HEK293 (cell line): ENCODE results near the gene RPS24.

ENCODE experiments used
- HOXD13 ChIP-seq: sonication (generic); formaldehyde crosslinking; IDR thresholded peaks from 2 replicates; pipeline ENCODE4 v1.8.0; 2022; ENCODE audit warnings: missing genetic modification reagents, borderline replicate concordance
- IKZF3 ChIP-seq: fragments of 450-650 bp; IDR thresholded peaks from 2 replicates; pipeline ENCODE4 v1.5.0; 2018; ENCODE audit warnings: missing biosample characterization, mild to moderate bottlenecking, missing genetic modification characterization, moderate library complexity
- KLF7 ChIP-seq: fragments of 450-650 bp; formaldehyde crosslinking; IDR thresholded peaks from 2 replicates; pipeline ENCODE4 v1.5.1; 2016; ENCODE audit warnings: missing biosample characterization, missing genetic modification characterization, borderline replicate concordance
- OVOL3 ChIP-seq: fragments of 450-650 bp; formaldehyde crosslinking; IDR thresholded peaks from 2 replicates; pipeline ENCODE4 v1.5.1; 2016; ENCODE audit warnings: missing biosample characterization, missing genetic modification characterization
- YY1 ChIP-seq: fragments of 450-650 bp; formaldehyde crosslinking; IDR thresholded peaks from 2 replicates; pipeline ENCODE4 v1.5.1; 2018; ENCODE audit warnings: missing biosample characterization, missing genetic modification characterization
- ZFP37 ChIP-seq: fragments of 450-650 bp; formaldehyde crosslinking; IDR thresholded peaks from 2 replicates; pipeline ENCODE4 v1.5.1; 2016; ENCODE audit warnings: missing biosample characterization, missing genetic modification characterization
- ZNF112 ChIP-seq: fragments of 450-650 bp; formaldehyde crosslinking; IDR thresholded peaks from 2 replicates; pipeline ENCODE4 v1.5.0; 2017; ENCODE audit warnings: missing biosample characterization, missing genetic modification characterization
- ZNF169 ChIP-seq: fragments of 450-650 bp; formaldehyde crosslinking; IDR thresholded peaks from 2 replicates; pipeline ENCODE4 v1.5.1; 2016; ENCODE audit warnings: missing biosample characterization, missing genetic modification characterization
- ZNF302 ChIP-seq: fragments of 450-650 bp; formaldehyde crosslinking; IDR thresholded peaks from 2 replicates; pipeline ENCODE4 v1.5.1; 2016; ENCODE audit warnings: missing biosample characterization, missing genetic modification characterization, low read depth
- ZNF311 ChIP-seq: fragments of 450-650 bp; formaldehyde crosslinking; IDR thresholded peaks from 2 replicates; pipeline ENCODE4 v1.5.1; 2017; ENCODE audit warnings: missing biosample characterization, missing genetic modification characterization, borderline replicate concordance
- ZNF433 ChIP-seq: fragments of 450-650 bp; formaldehyde crosslinking; IDR thresholded peaks from 2 replicates; pipeline ENCODE4 v1.5.1; 2016; ENCODE audit warnings: missing biosample characterization, missing genetic modification characterization, low read depth
- ZNF501 ChIP-seq: fragments of 450-650 bp; formaldehyde crosslinking; IDR thresholded peaks from 2 replicates; pipeline ENCODE4 v1.5.1; 2016; ENCODE audit warnings: missing biosample characterization, missing genetic modification characterization
- ZNF510 ChIP-seq: fragments of 450-650 bp; formaldehyde crosslinking; IDR thresholded peaks from 2 replicates; pipeline ENCODE4 v1.5.1; 2018; ENCODE audit warnings: mild to moderate bottlenecking, missing genetic modification characterization, missing biosample characterization; ENCODE audit not compliant: insufficient replicate concordance
- ZNF514 ChIP-seq: fragments of 450-650 bp; formaldehyde crosslinking; IDR thresholded peaks from 2 replicates; pipeline ENCODE4 v1.5.1; 2016; ENCODE audit warnings: missing biosample characterization, missing genetic modification characterization
- ZNF548 ChIP-seq: fragments of 450-650 bp; formaldehyde crosslinking; IDR thresholded peaks from 2 replicates; pipeline ENCODE4 v1.5.1; 2016; ENCODE audit warnings: missing biosample characterization, missing genetic modification characterization
- ZNF623 ChIP-seq: fragments of 450-650 bp; formaldehyde crosslinking; IDR thresholded peaks from 2 replicates; pipeline ENCODE4 v1.5.1; 2016; ENCODE audit warnings: missing biosample characterization, missing genetic modification characterization
- ZNF654 ChIP-seq: fragments of 450-650 bp; formaldehyde crosslinking; IDR thresholded peaks from 2 replicates; pipeline ENCODE4 v1.5.1; 2016; ENCODE audit warnings: low read depth, missing biosample characterization, missing genetic modification characterization
- ZNF76 ChIP-seq: fragments of 450-650 bp; formaldehyde crosslinking; IDR thresholded peaks from 2 replicates; pipeline ENCODE4; 2016; ENCODE audit warnings: low read depth, missing biosample characterization, missing genetic modification characterization, borderline replicate concordance
- ZNF768 ChIP-seq: fragments of 450-650 bp; formaldehyde crosslinking; IDR thresholded peaks from 2 replicates; pipeline ENCODE4 v1.5.1; 2018; ENCODE audit warnings: missing biosample characterization, mild to moderate bottlenecking, missing genetic modification characterization
- ZNF776 ChIP-seq: fragments of 450-650 bp; formaldehyde crosslinking; IDR thresholded peaks from 2 replicates; pipeline ENCODE4 v1.5.0; 2017; ENCODE audit warnings: missing biosample characterization, missing genetic modification characterization, borderline replicate concordance
- ZNF837 ChIP-seq: fragments of 450-650 bp; formaldehyde crosslinking; IDR thresholded peaks from 2 replicates; pipeline ENCODE4 v1.5.1; 2016; ENCODE audit warnings: missing biosample characterization, missing genetic modification characterization
- ZNF843 ChIP-seq: fragments of 450-650 bp; formaldehyde crosslinking; IDR thresholded peaks from 2 replicates; pipeline ENCODE4 v1.5.1; 2016; ENCODE audit warnings: missing biosample characterization, missing genetic modification characterization
- ZSCAN16 ChIP-seq: fragments of 450-650 bp; formaldehyde crosslinking; IDR thresholded peaks from 2 replicates; pipeline ENCODE4 v1.5.1; 2016; ENCODE audit warnings: missing biosample characterization, missing genetic modification characterization
- ZSCAN30 ChIP-seq: fragments of 450-650 bp; IDR thresholded peaks from 2 replicates; pipeline ENCODE4 v1.5.1; 2018; ENCODE audit warnings: missing biosample characterization, mild to moderate bottlenecking, missing genetic modification characterization, moderate library complexity
- TF ChIP-seq, protein P1 (sequence below): fragments of 450-650 bp; formaldehyde crosslinking; IDR thresholded peaks from 2 replicates; pipeline ENCODE4 v1.5.1; 2016; ENCODE audit warnings: missing biosample characterization, missing genetic modification characterization
- TF ChIP-seq, protein P2 (sequence below): fragments of 450-650 bp; formaldehyde crosslinking; IDR thresholded peaks from 2 replicates; pipeline ENCODE4 v1.5.1; 2016; ENCODE audit warnings: missing biosample characterization, missing genetic modification characterization
- TF ChIP-seq, protein P3 (sequence below): fragments of 450-650 bp; formaldehyde crosslinking; IDR thresholded peaks from 2 replicates; pipeline ENCODE4 v1.5.1; 2016; ENCODE audit warnings: missing biosample characterization, missing genetic modification characterization
- TF ChIP-seq, protein P4 (sequence below): fragments of 450-650 bp; formaldehyde crosslinking; IDR thresholded peaks from 2 replicates; pipeline ENCODE4 v1.5.1; 2016; ENCODE audit warnings: missing biosample characterization, missing genetic modification characterization, borderline replicate concordance

Gene RPS24

DNA sequence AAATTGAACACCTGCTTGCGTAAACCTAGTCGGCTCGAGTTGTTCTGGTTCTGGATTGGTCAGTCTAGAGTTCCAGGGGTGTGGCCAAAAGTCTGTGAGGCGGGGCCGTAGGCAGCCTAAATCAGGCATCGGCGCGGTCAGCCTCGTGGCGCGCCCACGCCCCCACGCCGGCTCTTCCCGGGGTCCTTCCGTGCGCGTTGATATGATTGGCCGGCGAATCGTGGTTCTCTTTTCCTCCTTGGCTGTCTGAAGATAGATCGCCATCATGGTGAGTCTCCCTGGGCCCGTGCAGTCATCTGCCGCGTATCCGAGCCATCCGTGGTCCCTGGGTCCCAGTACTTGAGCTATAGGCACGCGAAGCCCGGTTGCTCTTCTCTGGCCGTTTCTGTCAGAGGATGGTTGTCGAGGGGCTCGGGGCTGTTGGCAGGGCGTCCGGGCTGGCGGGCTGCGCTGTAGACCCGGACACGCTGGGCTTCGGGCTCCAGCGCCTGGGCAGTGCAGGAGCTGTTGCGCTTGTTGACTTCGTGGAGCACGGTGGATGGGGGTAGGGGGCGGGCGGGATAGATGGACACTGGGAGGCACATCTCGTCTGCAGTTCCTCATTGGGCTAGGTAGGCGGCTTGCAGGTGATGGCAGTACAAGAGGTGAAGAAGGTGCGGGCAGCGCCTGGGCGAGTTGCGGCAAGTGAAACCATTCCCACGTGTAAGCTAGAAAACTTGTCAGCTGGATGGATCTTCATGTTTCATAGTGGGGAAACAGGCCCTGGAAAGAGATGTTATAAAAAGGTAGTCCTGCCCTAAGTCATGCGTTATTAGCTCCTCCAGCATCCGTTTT lies at the start of gene RPS24 (continued):
- no peak for TF ChIP-seq ZNF510 (tag by site-specific recombination)
- TF ChIP-seq, protein P1, sequence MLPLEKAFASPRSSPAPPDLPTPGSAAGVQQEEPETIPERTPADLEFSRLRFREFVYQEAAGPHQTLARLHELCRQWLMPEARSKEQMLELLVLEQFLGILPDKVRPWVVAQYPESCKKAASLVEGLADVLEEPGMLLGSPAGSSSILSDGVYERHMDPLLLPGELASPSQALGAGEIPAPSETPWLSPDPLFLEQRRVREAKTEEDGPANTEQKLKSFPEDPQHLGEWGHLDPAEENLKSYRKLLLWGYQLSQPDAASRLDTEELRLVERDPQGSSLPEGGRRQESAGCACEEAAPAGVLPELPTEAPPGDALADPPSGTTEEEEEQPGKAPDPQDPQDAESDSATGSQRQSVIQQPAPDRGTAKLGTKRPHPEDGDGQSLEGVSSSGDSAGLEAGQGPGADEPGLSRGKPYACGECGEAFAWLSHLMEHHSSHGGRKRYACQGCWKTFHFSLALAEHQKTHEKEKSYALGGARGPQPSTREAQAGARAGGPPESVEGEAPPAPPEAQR = no peak
- TF ChIP-seq ZSCAN30 = peak; percentile 76
- TF ChIP-seq ZNF169 = no peak
- TF ChIP-seq HOXD13 (CRISPR knock-in tag) = no peak
- no peak for TF ChIP-seq ZNF311 (tag by site-specific recombination)
- TF ChIP-seq OVOL3 = 0 out of 2 replicates have a peak, but pooled peaks have one; percentile 32
- TF ChIP-seq ZNF548 (tag by site-specific recombination) = no peak
- no peak for TF ChIP-seq ZNF514
- no peak for TF ChIP-seq ZSCAN16
- TF ChIP-seq ZNF843 (tag by site-specific recombination) = 0 out of 2 replicates have a peak, but pooled peaks have one; percentile 65
- peak; percentile 63; the same call in 1 of the 2 replicates for TF ChIP-seq KLF7
- no peak for TF ChIP-seq IKZF3 (tag by site-specific recombination)
- no peak for TF ChIP-seq ZNF837
- TF ChIP-seq ZNF302 (tag by site-specific recombination) = no peak
- TF ChIP-seq, protein P2, sequence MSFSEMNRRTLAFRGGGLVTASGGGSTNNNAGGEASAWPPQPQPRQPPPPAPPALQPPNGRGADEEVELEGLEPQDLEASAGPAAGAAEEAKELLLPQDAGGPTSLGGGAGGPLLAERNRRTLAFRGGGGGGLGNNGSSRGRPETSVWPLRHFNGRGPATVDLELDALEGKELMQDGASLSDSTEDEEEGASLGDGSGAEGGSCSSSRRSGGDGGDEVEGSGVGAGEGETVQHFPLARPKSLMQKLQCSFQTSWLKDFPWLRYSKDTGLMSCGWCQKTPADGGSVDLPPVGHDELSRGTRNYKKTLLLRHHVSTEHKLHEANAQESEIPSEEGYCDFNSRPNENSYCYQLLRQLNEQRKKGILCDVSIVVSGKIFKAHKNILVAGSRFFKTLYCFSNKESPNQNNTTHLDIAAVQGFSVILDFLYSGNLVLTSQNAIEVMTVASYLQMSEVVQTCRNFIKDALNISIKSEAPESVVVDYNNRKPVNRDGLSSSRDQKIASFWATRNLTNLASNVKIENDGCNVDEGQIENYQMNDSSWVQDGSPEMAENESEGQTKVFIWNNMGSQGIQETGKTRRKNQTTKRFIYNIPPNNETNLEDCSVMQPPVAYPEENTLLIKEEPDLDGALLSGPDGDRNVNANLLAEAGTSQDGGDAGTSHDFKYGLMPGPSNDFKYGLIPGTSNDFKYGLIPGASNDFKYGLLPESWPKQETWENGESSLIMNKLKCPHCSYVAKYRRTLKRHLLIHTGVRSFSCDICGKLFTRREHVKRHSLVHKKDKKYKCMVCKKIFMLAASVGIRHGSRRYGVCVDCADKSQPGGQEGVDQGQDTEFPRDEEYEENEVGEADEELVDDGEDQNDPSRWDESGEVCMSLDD (tag by site-specific recombination) = no peak
- no peak for TF ChIP-seq ZNF623 (tag by site-specific recombination)
- TF ChIP-seq YY1 (tag by site-specific recombination) = peak; percentile 88
- TF ChIP-seq ZNF112 (tag by site-specific recombination) = no peak
- TF ChIP-seq, protein P3, sequence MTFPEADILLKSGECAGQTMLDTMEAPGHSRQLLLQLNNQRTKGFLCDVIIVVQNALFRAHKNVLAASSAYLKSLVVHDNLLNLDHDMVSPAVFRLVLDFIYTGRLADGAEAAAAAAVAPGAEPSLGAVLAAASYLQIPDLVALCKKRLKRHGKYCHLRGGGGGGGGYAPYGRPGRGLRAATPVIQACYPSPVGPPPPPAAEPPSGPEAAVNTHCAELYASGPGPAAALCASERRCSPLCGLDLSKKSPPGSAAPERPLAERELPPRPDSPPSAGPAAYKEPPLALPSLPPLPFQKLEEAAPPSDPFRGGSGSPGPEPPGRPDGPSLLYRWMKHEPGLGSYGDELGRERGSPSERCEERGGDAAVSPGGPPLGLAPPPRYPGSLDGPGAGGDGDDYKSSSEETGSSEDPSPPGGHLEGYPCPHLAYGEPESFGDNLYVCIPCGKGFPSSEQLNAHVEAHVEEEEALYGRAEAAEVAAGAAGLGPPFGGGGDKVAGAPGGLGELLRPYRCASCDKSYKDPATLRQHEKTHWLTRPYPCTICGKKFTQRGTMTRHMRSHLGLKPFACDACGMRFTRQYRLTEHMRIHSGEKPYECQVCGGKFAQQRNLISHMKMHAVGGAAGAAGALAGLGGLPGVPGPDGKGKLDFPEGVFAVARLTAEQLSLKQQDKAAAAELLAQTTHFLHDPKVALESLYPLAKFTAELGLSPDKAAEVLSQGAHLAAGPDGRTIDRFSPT = no peak
- TF ChIP-seq ZNF654 = no peak
- TF ChIP-seq ZNF501 (tag by site-specific recombination) = peak; percentile 88; the same call in 1 of the 2 replicates
- TF ChIP-seq ZNF776 (tag by site-specific recombination) = no peak
- TF ChIP-seq ZNF768 (tag by site-specific recombination) = no peak
- TF ChIP-seq ZFP37 (tag by site-specific recombination) = peak; percentile 89; the same call in 1 of the 2 replicates
- no peak for TF ChIP-seq ZNF433
- peak; percentile 70 for TF ChIP-seq ZNF76 (tag by site-specific recombination)
- TF ChIP-seq, protein P4, sequence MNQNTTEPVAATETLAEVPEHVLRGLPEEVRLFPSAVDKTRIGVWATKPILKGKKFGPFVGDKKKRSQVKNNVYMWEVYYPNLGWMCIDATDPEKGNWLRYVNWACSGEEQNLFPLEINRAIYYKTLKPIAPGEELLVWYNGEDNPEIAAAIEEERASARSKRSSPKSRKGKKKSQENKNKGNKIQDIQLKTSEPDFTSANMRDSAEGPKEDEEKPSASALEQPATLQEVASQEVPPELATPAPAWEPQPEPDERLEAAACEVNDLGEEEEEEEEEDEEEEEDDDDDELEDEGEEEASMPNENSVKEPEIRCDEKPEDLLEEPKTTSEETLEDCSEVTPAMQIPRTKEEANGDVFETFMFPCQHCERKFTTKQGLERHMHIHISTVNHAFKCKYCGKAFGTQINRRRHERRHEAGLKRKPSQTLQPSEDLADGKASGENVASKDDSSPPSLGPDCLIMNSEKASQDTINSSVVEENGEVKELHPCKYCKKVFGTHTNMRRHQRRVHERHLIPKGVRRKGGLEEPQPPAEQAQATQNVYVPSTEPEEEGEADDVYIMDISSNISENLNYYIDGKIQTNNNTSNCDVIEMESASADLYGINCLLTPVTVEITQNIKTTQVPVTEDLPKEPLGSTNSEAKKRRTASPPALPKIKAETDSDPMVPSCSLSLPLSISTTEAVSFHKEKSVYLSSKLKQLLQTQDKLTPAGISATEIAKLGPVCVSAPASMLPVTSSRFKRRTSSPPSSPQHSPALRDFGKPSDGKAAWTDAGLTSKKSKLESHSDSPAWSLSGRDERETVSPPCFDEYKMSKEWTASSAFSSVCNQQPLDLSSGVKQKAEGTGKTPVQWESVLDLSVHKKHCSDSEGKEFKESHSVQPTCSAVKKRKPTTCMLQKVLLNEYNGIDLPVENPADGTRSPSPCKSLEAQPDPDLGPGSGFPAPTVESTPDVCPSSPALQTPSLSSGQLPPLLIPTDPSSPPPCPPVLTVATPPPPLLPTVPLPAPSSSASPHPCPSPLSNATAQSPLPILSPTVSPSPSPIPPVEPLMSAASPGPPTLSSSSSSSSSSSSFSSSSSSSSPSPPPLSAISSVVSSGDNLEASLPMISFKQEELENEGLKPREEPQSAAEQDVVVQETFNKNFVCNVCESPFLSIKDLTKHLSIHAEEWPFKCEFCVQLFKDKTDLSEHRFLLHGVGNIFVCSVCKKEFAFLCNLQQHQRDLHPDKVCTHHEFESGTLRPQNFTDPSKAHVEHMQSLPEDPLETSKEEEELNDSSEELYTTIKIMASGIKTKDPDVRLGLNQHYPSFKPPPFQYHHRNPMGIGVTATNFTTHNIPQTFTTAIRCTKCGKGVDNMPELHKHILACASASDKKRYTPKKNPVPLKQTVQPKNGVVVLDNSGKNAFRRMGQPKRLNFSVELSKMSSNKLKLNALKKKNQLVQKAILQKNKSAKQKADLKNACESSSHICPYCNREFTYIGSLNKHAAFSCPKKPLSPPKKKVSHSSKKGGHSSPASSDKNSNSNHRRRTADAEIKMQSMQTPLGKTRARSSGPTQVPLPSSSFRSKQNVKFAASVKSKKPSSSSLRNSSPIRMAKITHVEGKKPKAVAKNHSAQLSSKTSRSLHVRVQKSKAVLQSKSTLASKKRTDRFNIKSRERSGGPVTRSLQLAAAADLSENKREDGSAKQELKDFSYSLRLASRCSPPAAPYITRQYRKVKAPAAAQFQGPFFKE = no peak
